RWPE2 (cell line): ENCODE measurements around the gene SALL4.
"Not testable (repeated sequence)": the region's sequence is repeated elsewhere in the genome, so short reads cannot be mapped to it uniquely, and the experiment has no call there.

ENCODE experiments used
- ATAC-seq: fragments of 200-7000 bp; cut with Tn5 transposase; 3 replicates; pipeline ENCODE4 v1.9.1; 2021; ENCODE audit warnings: low read depth
- DNase-seq: peaks from one replicate; pipeline ENCODE4 v3.0.0-alpha.2; 2020; ENCODE audit warnings: low spot score
- H3K27ac ChIP-seq: fragments of 450-650 bp; 2 replicates; pipeline ENCODE4 v1.5.1; 2017; ENCODE audit warnings: mild to moderate bottlenecking; ENCODE audit not compliant: poor library complexity, severe bottlenecking
- H3K27me3 ChIP-seq: fragments of 250-450 bp; sonication (Bioruptor Pico); 2 replicates; pipeline ENCODE4 v1.5.1; 2021; ENCODE audit warnings: mild to moderate bottlenecking, moderate library complexity; ENCODE audit not compliant: insufficient read depth, poor library complexity, severe bottlenecking
- H3K36me3 ChIP-seq: fragments of 250-450 bp; sonication (Bioruptor Pico); 2 replicates; pipeline ENCODE4 v1.5.1; 2020; ENCODE audit warnings: low read depth, mild to moderate bottlenecking, moderate library complexity
- H3K4me1 ChIP-seq: fragments of 250-450 bp; sonication (Bioruptor Pico); 2 replicates; pipeline ENCODE4 v1.5.1; 2021; ENCODE audit warnings: mild to moderate bottlenecking, moderate library complexity; ENCODE audit not compliant: insufficient read depth, poor library complexity, severe bottlenecking
- H3K4me3 ChIP-seq: fragments of 250-450 bp; sonication (Bioruptor Pico); 2 replicates; pipeline ENCODE4 v1.5.1; 2021; ENCODE audit warnings: mild to moderate bottlenecking, moderate library complexity; ENCODE audit not compliant: severe bottlenecking
- H3K9me3 ChIP-seq: fragments of 250-450 bp; sonication (Bioruptor Pico); 2 replicates; pipeline ENCODE4 v1.5.1; 2021; ENCODE audit warnings: mild to moderate bottlenecking, moderate library complexity; ENCODE audit not compliant: severe bottlenecking
- CTCF ChIP-seq: fragments of 450-650 bp; IDR thresholded peaks from one replicate; pipeline ENCODE4 v1.5.1; 2017; ENCODE audit warnings: mild to moderate bottlenecking, moderate library complexity; ENCODE audit not compliant: poor library complexity, severe bottlenecking

Gene SALL4

GRCh38 chr20:51826372-51826771 is 24.1 kb upstream of the SALL4 start:
- TF ChIP-seq CTCF = no peak
- ATAC-seq (no peak), DNase-seq (no peak)

GRCh38 chr20:51818479-51819008 is 16.2 kb upstream of the SALL4 start:
- Histone ChIP-seq H3K4me1 (no peaks in the 10 kb centered on the region), H3K9me3 (no peaks in the 10 kb centered on the region), H3K27me3 (no peaks in the 10 kb centered on the region), H3K4me3 (no peak overlapping the region), H3K27ac (no peak overlapping the region), H3K36me3 (no peaks in the 10 kb centered on the region)
- no peak for DNase-seq
- no peak for ATAC-seq
- TF ChIP-seq CTCF = no peak

More at GRCh38 chr20:51826372-51826771, 24.1 kb upstream of the SALL4 start:
- Histone ChIP-seq H3K36me3 (no peaks in the 10 kb centered on the region), H3K27ac (no peak overlapping the region), H3K9me3 (no peaks in the 10 kb centered on the region), H3K4me3 (no peak overlapping the region), H3K27me3 (no peaks in the 10 kb centered on the region), H3K4me1 (no peaks in the 10 kb centered on the region)

- not testable (repeated sequence) for H3K9me3 ChIP-seq, H3K4me3 ChIP-seq, H3K27ac ChIP-seq, H3K36me3 ChIP-seq, H3K4me1 ChIP-seq, H3K27me3 ChIP-seq, DNase-seq, ATAC-seq
Measured at GRCh38 chr20:51816856-51817255, 14.5 kb upstream of the SALL4 start.

- Histone ChIP-seq H3K4me1 (peaks cover 8% of the 10 kb centered on the region), H3K9me3 (no peaks in the 10 kb centered on the region), H3K36me3 (no peaks in the 10 kb centered on the region), H3K27me3 (no peaks in the 10 kb centered on the region), H3K4me3 (no peak overlapping the region), H3K27ac (no peak overlapping the region)
- ATAC-seq = peak; percentile 37; the same call in 1 of the 3 replicates
- DNase-seq = no peak
- no peak for TF ChIP-seq CTCF
Measured at GRCh38 chr20:51815383-51816076, 13.2 kb upstream of the SALL4 start.

- peaks cover 8% of the 10 kb centered on the region for H3K4me1 ChIP-seq
- ATAC-seq (no peak), DNase-seq (peak; percentile 54)
- no peak for TF ChIP-seq CTCF
- H3K27ac ChIP-seq = no peak overlapping the region
- no peaks in the 10 kb centered on the region for H3K9me3 ChIP-seq
- H3K27me3 ChIP-seq = no peaks in the 10 kb centered on the region
- H3K4me3 ChIP-seq = no peak overlapping the region
- no peaks in the 10 kb centered on the region for H3K36me3 ChIP-seq
Measured at GRCh38 chr20:51812861-51813260, 10.5 kb upstream of the SALL4 start.
